Measurements from ENCODE around the gene COL13A1. TPM values are rescaled to one million over a fixed set of nuclear protein-coding genes. Genes with fewer than 3 reads are reported as not detected.

COL13A1 gene
- total RNA-seq, 2 experiments from 2014 or later = not detected

GRCh38 chr10:69991151-69991550 lies 189.4 kb downstream of the COL13A1 start:
- H3K36me3 Mint-ChIP-seq (ENCODE audit: low read depth) = no peaks in the 10 kb centered on the region
- no peak for DNase-seq
- intact Hi-C loops (cut with micrococcal nuclease) = no loop called here
- peaks cover 2% of the 10 kb centered on the region for H3K27me3 Mint-ChIP-seq (ENCODE audit: low read depth)
- no peak overlapping the region for H3K4me3 Mint-ChIP-seq
- no peaks in the 10 kb centered on the region for H3K4me1 Mint-ChIP-seq (ENCODE audit: low read depth)
- H3K27ac Mint-ChIP-seq = no peak overlapping the region
- CTCF ChIA-PET = interaction anchor here (0.6 kb wide), 1 partner anchor 472 kb away, joined by 3 read pairs; no protein-coding TSS in a partner anchor
- H3K9me3 Mint-ChIP-seq = no peaks in the 10 kb centered on the region

DNA sequence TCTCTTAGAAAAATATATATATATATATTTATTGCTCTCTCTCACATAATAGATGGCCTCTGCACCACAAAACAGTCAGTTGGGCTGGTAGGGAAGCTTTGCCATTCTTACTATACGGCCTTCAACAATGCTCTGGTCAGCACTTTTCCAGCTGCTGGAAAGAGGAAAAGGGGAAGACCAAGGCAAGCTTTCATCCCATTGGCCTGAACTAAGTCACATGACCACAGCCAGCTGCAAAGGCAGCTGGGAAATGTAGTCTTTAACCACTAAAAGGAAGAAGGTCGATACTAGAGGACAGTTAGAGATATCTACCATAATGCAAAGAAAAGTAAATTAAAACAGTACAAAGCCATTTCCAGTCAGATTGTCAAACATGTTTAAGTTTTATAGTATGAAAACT lies 192.6 kb downstream of the COL13A1 start:
- Mint-ChIP-seq H3K4me1 (ENCODE audit: low read depth) (no peaks in the 10 kb centered on the region), H3K27me3 (ENCODE audit: low read depth) (peaks cover 2% of the 10 kb centered on the region), H3K9me3 (no peaks in the 10 kb centered on the region), H3K4me3 (no peak overlapping the region), H3K27ac (no peak overlapping the region), H3K36me3 (ENCODE audit: low read depth) (no peaks in the 10 kb centered on the region)
- DNase-seq = no peak
- intact Hi-C loops (cut with micrococcal nuclease) = no loop called here
- CTCF ChIA-PET = no interaction called here

DNA sequence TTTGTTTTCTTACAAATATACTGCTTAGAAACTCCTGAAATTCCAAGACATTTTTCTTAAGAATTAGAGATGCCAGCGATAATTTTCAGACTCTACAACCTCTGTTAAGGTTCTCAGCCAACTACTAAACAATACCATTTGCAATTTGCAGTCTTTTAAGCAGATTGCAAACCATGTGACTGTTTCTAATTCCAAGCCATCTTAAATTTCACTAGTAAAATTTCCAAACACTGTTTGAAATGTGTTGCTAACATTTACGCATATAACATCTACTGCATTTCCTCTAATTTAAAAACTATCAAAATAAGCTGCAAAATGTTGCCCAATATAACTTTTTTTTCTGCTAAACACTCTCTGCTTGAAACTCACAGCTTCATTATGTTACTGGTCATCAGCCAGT lies 194.9 kb downstream of the COL13A1 start:
- H3K36me3 Mint-ChIP-seq (ENCODE audit: low read depth) = no peaks in the 10 kb centered on the region
- CTCF ChIA-PET = no interaction called here
- H3K27me3 Mint-ChIP-seq (ENCODE audit: low read depth) = peaks cover 8% of the 10 kb centered on the region
- no peak overlapping the region for H3K4me3 Mint-ChIP-seq
- intact Hi-C loops (cut with micrococcal nuclease) = no loop called here
- H3K9me3 Mint-ChIP-seq = no peaks in the 10 kb centered on the region
- H3K27ac Mint-ChIP-seq = no peak overlapping the region
- DNase-seq = no peak
- H3K4me1 Mint-ChIP-seq (ENCODE audit: low read depth) = no peaks in the 10 kb centered on the region

DNA sequence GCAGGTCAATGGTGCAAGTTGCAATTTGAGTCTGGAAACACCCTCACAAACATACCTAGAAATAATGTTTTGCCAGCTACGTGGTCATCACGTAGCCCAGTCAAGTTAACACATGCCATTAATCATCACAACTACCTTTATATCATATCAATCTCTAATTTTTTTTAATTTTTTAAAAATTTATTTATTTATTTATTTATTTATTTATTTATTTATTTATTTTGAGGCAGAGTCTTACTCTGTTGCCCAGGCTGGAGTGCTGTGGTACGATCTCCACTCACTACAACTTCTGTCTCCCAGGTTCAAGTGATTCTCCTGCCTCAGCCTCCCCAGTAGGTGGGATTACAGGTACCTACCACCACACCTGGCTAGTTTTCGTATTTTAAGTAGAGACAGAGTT lies 198.6 kb downstream of the COL13A1 start:
- CTCF ChIA-PET = interaction anchor here (0.7 kb wide), 2 partner anchors 37 to 116 kb away, joined by 3 to 6 read pairs; no protein-coding TSS in a partner anchor
- Mint-ChIP-seq H3K4me3 (no peak overlapping the region), H3K27me3 (ENCODE audit: low read depth) (peaks cover 16% of the 10 kb centered on the region)

DNA sequence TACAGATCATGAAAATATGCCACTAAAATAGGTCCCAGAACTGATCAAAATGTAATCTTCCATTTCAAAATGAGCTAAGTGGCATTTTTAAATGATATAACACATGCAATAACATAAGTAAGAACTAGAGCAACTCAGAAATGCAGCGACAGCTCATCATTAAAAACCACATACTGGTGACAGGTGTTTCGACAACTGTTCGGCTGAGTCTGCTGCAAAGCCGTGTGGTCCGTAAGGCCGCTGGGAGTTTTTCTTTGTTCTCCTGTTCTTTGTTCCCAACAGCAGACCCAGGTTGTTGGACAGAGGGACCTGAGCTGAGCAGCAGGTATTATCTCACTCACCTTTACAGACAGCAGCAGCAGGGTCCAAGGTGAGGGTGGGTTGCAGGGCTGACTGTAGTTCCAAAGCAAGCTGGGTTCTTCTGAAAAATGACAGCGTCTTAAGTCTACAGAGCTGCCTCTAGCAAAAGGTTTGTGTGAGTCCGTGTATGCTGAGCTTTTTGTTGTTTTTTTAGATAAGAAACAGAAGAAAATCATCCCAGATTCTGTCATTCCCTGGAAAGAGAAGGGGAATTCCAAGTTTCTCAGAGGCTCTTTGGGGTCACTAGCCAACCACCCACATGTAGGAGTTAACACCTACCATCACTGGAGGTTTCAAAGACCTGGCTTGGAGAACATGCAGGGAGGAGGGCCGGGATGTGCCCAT lies 205.6 kb downstream of the COL13A1 start:
- Mint-ChIP-seq H3K27me3 (ENCODE audit: low read depth) (peaks cover 28% of the 10 kb centered on the region), H3K36me3 (ENCODE audit: low read depth) (no peaks in the 10 kb centered on the region), H3K27ac (no peak overlapping the region), H3K4me1 (ENCODE audit: low read depth) (no peaks in the 10 kb centered on the region), H3K4me3 (no peak overlapping the region), H3K9me3 (no peaks in the 10 kb centered on the region)
- intact Hi-C loops (cut with micrococcal nuclease) = no loop called here
- DNase-seq = no peak
- CTCF ChIA-PET = no interaction called here

More for the DNA sequence above, 198.6 kb downstream of the COL13A1 start:
- H3K9me3 Mint-ChIP-seq = no peaks in the 10 kb centered on the region
- DNase-seq = no peak
- intact Hi-C loops (cut with micrococcal nuclease) = no loop called here
- H3K4me1 Mint-ChIP-seq (ENCODE audit: low read depth) = no peaks in the 10 kb centered on the region
- no peaks in the 10 kb centered on the region for H3K36me3 Mint-ChIP-seq (ENCODE audit: low read depth)
- no peak overlapping the region for H3K27ac Mint-ChIP-seq

Other genes starting within 250 kb of the COL13A1 start
- not detected for gene NEUROG3, start 228.5 kb upstream of the COL13A1 start, total RNA-seq
- 10 to 100 TPM; 11.1 to 12.3 TPM for gene FAM241B, start 171.7 kb upstream of the COL13A1 start, total RNA-seq